K562 (cell line): ENCODE results near the gene ZFP69B. TPM values are rescaled to one million over a fixed set of nuclear protein-coding genes. Genes with fewer than 3 reads are reported as not detected.

Source experiments
- E2F6 ChIP-seq, 2 experiments: IDR thresholded peaks; 2 replicates each; pipeline ENCODE4 v1.6.1; 2011; ENCODE audit warnings: borderline replicate concordance in 1 of 2, control low read depth in 1 of 2, low read depth in 1 of 2, low read length in 1 of 2, mild to moderate bottlenecking in 1 of 2, mixed read lengths in 1 of 2, moderate library complexity in 1 of 2; ENCODE audit not compliant: insufficient read depth in 1 of 2, insufficient read length in 1 of 2, poor library complexity in 1 of 2, severe bottlenecking in 1 of 2; ENCODE audit errors: extremely low read depth in 1 of 2
- HMG20B ChIP-seq: fragments of 250-450 bp; sonication (Bioruptor Pico); IDR thresholded peaks from 2 replicates; pipeline ENCODE4 v1.5.0; 2021; ENCODE audit warnings: mild to moderate bottlenecking
- KDM1A ChIP-seq, 2 experiments: fragments of 450-650 bp; IDR thresholded peaks; 2 replicates each; pipeline ENCODE4 v1.6.1; 2016; ENCODE audit warnings: mild to moderate bottlenecking in 2 of 2
- POLR2G ChIP-seq: fragments of 200-400 bp; formaldehyde crosslinking; IDR thresholded peaks from 2 replicates; pipeline ENCODE4 v1.6.1; 2017; ENCODE audit warnings: low read depth, mild to moderate bottlenecking, antibody characterized with exemption, low read length, moderate library complexity
- U2AF2 ChIP-seq: fragments of 200-400 bp; formaldehyde crosslinking; optimal IDR thresholded peaks from 2 replicates; pipeline ENCODE3; 2017; ENCODE audit warnings: low read depth, mild to moderate bottlenecking, low read length
- ZBTB7A ChIP-seq: IDR thresholded peaks from 2 replicates; pipeline ENCODE4 v1.6.1; 2011; ENCODE audit warnings: low read depth, mild to moderate bottlenecking, low read length, moderate library complexity, borderline replicate concordance; ENCODE audit not compliant: control insufficient read depth
- ZNF398 ChIP-seq: fragments of 250-450 bp; sonication (Bioruptor Pico); IDR thresholded peaks from 2 replicates; pipeline ENCODE4 v1.8.0; 2021; ENCODE audit warnings: moderate library complexity, mild to moderate bottlenecking, inconsistent platforms
- ZNF766 ChIP-seq: fragments of 200-800 bp; sonication (Bioruptor generic); conservative IDR thresholded peaks from 2 replicates; pipeline ENCODE4 v1.6.1; 2016; ENCODE audit warnings: missing genetic modification characterization, missing compliant biosample characterization
- polyA plus RNA-seq, 8 experiments: library from polyadenylated mRNA; depleted of rRNA in 4 of 8; stranded (reverse) in 5 of 8; unstranded in 3 of 8; fragments of >200 nt; fragmentation: Nextera tagmentation in 2 of 8; fragmentation: Illumina TruSeq in 1 of 8; extraction: Ambion mirVana in 2 of 8; extraction: Trizol in 1 of 8; gene quantifications; 2 replicates each; pipeline versions ENCODE4 v1.2.1 to v1.2.3, GENCODE V29; 2011 to 2014; ENCODE audit warnings: inconsistent platforms in 1 of 8, missing spikeins in 1 of 8
- total RNA-seq, 7 experiments: library from RNA; depleted of rRNA in 6 of 7; stranded (reverse); fragments of >200 nt in 6 of 7; fragmentation: Illumina TruSeq in 2 of 7; extraction: Trizol in 2 of 7; gene quantifications; 2 replicates each; pipeline versions ENCODE4 v1.2.1 to v1.2.3, GENCODE V29; 2011 to 2021; ENCODE audit warnings: low replicate concordance in 1 of 7
- TF ChIP-seq, protein P1 (sequence below), 2 experiments: fragments of 450-650 bp; IDR thresholded peaks; 2 replicates each; pipeline ENCODE4 v1.6.1; 2016; ENCODE audit warnings: mild to moderate bottlenecking in 2 of 2, borderline replicate concordance in 1 of 2, low read depth in 1 of 2, moderate library complexity in 1 of 2
- TF ChIP-seq, protein P2 (sequence below): fragments of 250-450 bp; sonication (Bioruptor Pico); IDR thresholded peaks from 2 replicates; pipeline ENCODE4 v1.4.0; 2020; ENCODE audit warnings: mild to moderate bottlenecking, moderate library complexity
- TF ChIP-seq, protein P3 (sequence below): fragments of 450-650 bp; IDR thresholded peaks from 2 replicates; pipeline ENCODE4 v1.6.1; 2017; ENCODE audit warnings: mild to moderate bottlenecking, moderate library complexity

Gene ZFP69B
- total and polyA plus RNA-seq, 9 of the 15 experiments (the other 6 are each of a cell fraction or from before 2014, with no cell fraction given), result 1.6 to 10.3 (median 8.4) TPM

DNA sequence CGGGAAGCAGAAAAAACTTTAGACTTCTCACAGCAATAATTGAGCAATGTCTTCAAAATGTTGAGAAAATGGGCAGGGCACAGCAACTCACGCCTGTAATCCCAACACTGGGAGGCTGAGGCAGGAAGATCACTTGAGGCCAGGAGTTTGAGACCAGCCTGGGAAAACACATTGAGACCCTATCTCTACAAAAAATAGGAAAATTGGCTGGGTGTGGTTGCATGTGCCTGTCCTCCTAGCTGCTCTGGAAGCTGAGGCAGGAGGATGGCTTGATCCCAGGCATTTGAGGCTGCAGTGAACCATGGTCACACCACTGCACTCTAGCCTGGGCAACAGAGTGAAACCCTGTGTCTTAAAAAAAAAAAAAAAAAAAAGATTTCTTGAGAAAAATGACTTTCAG is 19.1 kb downstream of the ZFP69B start (continued):
- TF ChIP-seq ZNF766 (CRISPR knock-in tag) (no peak), POLR2G (0 out of 2 replicates have a peak, but pooled peaks have one; percentile 23), U2AF2 (no peak), E2F6 (IDR thresholded peaks at IDR 0.05; ENCODE audit: borderline replicate concordance in 1 of 2, extremely low read depth in 1 of 2, insufficient read depth in 1 of 2, insufficient read length in 1 of 2, low read depth in 1 of 2, low read length in 1 of 2, poor library complexity in 1 of 2, severe bottlenecking in 1 of 2) (peak in 1 of 2 experiments; percentile 30), ZNF398 (no peak), KDM1A (IDR thresholded peaks at IDR 0.05) (no peak), HMG20B (CRISPR knock-in tag) (no peak), ZBTB7A (no peak)
- TF ChIP-seq, protein P1, sequence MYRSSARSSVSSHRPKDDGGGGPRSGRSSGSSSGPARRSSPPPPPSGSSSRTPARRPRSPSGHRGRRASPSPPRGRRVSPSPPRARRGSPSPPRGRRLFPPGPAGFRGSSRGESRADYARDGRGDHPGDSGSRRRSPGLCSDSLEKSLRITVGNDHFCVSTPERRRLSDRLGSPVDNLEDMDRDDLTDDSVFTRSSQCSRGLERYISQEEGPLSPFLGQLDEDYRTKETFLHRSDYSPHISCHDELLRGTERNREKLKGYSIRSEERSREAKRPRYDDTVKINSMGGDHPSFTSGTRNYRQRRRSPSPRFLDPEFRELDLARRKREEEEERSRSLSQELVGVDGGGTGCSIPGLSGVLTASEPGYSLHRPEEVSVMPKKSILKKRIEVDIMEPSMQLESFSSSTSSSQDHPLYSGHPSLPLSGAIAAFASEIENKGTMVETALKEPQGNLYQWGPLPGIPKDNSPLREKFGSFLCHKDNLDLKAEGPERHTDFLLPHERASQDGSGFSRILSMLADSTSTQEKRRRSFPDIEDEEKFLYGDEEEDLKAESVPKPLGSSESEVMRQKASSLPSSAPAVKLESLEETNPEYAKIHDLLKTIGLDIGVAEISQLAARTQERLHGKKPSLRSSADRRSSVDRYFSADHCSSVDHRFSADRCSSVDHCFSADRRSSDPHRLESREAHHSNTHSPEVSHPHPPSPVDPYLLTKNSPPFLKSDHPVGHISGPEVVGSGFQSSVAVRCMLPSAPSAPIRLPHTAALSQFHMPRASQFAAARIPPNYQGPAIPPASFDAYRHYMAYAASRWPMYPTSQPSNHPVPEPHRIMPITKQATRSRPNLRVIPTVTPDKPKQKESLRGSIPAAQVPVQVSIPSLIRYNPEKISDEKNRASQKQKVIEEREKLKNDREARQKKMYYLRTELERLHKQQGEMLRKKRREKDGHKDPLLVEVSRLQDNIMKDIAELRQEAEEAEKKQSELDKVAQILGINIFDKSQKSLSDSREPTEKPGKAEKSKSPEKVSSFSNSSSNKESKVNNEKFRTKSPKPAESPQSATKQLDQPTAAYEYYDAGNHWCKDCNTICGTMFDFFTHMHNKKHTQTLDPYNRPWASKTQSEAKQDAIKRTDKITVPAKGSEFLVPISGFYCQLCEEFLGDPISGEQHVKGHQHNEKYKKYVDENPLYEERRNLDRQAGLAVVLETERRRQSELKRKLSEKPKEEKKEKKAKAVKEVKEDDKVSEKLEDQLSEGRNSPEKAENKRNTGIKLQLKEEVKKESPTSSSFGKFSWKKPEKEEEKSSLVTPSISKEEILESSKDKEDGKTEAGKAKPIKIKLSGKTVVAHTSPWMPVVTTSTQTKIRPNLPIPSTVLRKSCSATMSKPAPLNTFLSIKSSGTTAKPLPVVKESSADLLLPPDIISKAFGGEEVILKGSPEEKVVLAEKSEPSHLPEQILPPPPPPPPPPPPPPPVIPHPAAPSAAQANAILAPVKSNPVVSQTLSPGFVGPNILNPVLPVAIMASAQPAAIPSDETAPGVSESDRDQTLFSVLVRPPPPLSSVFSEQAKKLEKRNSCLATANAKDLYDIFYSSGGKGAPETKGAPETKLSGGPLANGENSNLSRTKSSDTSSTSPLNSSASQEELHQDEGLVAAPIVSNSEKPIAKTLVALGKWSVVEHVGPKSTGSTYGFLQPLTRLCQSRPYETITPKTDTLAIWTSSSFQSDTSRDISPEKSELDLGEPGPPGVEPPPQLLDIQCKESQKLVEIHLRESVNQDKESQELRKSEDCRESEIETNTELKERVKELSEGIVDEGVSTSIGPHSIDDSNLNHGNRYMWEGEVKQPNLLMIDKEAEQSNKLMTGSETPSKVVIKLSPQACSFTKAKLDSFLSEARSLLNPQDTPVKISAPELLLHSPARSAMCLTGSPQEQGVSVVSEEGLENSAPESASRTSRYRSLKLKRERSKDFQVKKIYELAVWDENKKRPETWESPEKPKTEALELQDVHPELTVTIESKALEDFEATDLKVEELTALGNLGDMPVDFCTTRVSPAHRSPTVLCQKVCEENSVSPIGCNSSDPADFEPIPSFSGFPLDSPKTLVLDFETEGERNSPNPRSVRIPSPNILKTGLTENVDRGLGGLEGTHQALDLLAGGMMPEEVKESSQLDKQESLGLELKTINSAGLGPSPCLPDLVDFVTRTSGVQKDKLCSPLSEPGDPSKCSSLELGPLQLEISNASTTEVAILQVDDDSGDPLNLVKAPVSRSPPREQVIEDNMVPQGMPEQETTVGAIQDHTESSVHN (IDR thresholded peaks at IDR 0.05; ENCODE audit: borderline replicate concordance in 1 of 2, low read depth in 1 of 2), result no peak
- TF ChIP-seq, protein P2, sequence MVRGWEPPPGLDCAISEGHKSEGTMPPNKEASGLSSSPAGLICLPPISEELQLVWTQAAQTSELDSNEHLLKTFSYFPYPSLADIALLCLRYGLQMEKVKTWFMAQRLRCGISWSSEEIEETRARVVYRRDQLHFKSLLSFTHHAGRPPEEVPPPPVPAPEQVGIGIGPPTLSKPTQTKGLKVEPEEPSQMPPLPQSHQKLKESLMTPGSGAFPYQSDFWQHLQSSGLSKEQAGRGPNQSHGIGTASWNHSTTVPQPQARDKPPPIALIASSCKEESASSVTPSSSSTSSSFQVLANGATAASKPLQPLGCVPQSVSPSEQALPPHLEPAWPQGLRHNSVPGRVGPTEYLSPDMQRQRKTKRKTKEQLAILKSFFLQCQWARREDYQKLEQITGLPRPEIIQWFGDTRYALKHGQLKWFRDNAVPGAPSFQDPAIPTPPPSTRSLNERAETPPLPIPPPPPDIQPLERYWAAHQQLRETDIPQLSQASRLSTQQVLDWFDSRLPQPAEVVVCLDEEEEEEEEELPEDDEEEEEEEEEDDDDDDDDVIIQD (CRISPR knock-in tag), result no peak
- TF ChIP-seq, protein P3, sequence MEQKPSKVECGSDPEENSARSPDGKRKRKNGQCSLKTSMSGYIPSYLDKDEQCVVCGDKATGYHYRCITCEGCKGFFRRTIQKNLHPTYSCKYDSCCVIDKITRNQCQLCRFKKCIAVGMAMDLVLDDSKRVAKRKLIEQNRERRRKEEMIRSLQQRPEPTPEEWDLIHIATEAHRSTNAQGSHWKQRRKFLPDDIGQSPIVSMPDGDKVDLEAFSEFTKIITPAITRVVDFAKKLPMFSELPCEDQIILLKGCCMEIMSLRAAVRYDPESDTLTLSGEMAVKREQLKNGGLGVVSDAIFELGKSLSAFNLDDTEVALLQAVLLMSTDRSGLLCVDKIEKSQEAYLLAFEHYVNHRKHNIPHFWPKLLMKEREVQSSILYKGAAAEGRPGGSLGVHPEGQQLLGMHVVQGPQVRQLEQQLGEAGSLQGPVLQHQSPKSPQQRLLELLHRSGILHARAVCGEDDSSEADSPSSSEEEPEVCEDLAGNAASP, result no peak
